H1 (cell line): ENCODE results near the gene EEF2K. TPM values are rescaled to one million over a fixed set of nuclear protein-coding genes. Genes with fewer than 3 reads are reported as not detected.

Source experiments
- CTCF ChIA-PET: fragments of 300-600 bp; sonication (Branson Sonifier 250); formaldehyde crosslinking; loops from one replicate; lab custom pipeline; 2021; ENCODE audit not compliant: partially characterized antibody; lab: Charles Lee
- POLR2A ChIA-PET: fragments of 300-600 bp; sonication (Branson Sonifier 250); formaldehyde crosslinking; loops from one replicate; lab custom pipeline; 2021; ENCODE audit warnings: inconsistent platforms; ENCODE audit not compliant: partially characterized antibody; lab: Charles Lee
- DNase-seq, 2 experiments: peaks; one replicate each; pipeline versions ENCODE4 v3.0.0 to v3.0.0-alpha.2; 2010 to 2022; ENCODE audit warnings: low spot score in 2 of 2, low read depth in 1 of 2, mixed read lengths in 1 of 2
- FAIRE-seq: peaks from 2 replicates; lab custom pipeline; 2011; peaks lifted over from hg19 to GRCh38; lab: Jason Lieb, UNC
- H2AFZ ChIP-seq: 2 replicates; pipeline ENCODE4 v1.8.1; 2012; ENCODE audit warnings: low read length, inconsistent platforms
- H2AK5ac ChIP-seq: 2 replicates; pipeline ENCODE4 v1.6.1; 2013; ENCODE audit warnings: low read depth, low read length
- H2BK120ac ChIP-seq: replicated peaks from 2 replicates; pipeline ENCODE3; 2013; ENCODE audit warnings: low read depth, low read length, inconsistent platforms
- H2BK12ac ChIP-seq: 2 replicates; pipeline ENCODE4 v1.6.1; 2013; ENCODE audit warnings: low read depth, low read length
- H2BK15ac ChIP-seq: 2 replicates; pipeline ENCODE4 v1.6.1; 2013; ENCODE audit warnings: low read length
- H2BK20ac ChIP-seq: 2 replicates; pipeline ENCODE4 v1.6.1; 2013; ENCODE audit warnings: low read length
- H2BK5ac ChIP-seq: 2 replicates; pipeline ENCODE4 v1.6.1; 2013; ENCODE audit warnings: low read depth, low read length
- H3K14ac ChIP-seq: 2 replicates; pipeline ENCODE4 v1.6.1; 2013; ENCODE audit warnings: inconsistent platforms; ENCODE audit not compliant: insufficient read length
- H3K18ac ChIP-seq: 2 replicates; pipeline ENCODE4 v1.6.1; 2013; ENCODE audit warnings: low read length; ENCODE audit errors: extremely low read depth
- H3K23ac ChIP-seq: 2 replicates; pipeline ENCODE4 v1.6.1; 2013; ENCODE audit warnings: inconsistent platforms; ENCODE audit not compliant: insufficient read length
- H3K23me2 ChIP-seq: 2 replicates; pipeline ENCODE4 v1.6.1; 2013; ENCODE audit warnings: low read depth, low read length
- H3K27ac ChIP-seq: 2 replicates; pipeline ENCODE4 v1.6.1; 2011; ENCODE audit warnings: low read depth, low read length, inconsistent platforms
- H3K27me3 ChIP-seq, 4 experiments: replicated peaks in 1 of 4; 1 replicate in 1 of 4; 2 replicates in 3 of 4; pipeline versions ENCODE4 v1.6.1 to v1.8.1; 2011 to 2013; ENCODE audit warnings: low read length in 3 of 4, mild to moderate bottlenecking in 3 of 4, inconsistent platforms in 2 of 4, mixed read lengths in 2 of 4, moderate library complexity in 1 of 4; ENCODE audit not compliant: control insufficient read depth in 3 of 4, insufficient read depth in 3 of 4; ENCODE audit errors: extremely low read depth in 1 of 4
- H3K36me3 ChIP-seq, 4 experiments: 2 replicates each; pipeline versions ENCODE4 v1.6.1 to v1.8.1; 2011 to 2013; ENCODE audit warnings: mild to moderate bottlenecking in 4 of 4, low read length in 3 of 4, moderate library complexity in 2 of 4, control low read depth in 1 of 4, inconsistent platforms in 1 of 4; ENCODE audit not compliant: insufficient read depth in 4 of 4, control insufficient read depth in 2 of 4
- H3K4ac ChIP-seq: replicated peaks from 2 replicates; pipeline ENCODE3; 2013; ENCODE audit warnings: low read length, low read depth, mixed read lengths, inconsistent platforms; ENCODE audit not compliant: insufficient read length
- H3K4me1 ChIP-seq, 4 experiments: replicated peaks in 1 of 4; 1 replicate in 1 of 4; 2 replicates in 3 of 4; pipeline versions ENCODE4 v1.6.1 to v1.8.1; 2011 to 2013; ENCODE audit warnings: low read length in 3 of 4, inconsistent platforms in 2 of 4, mixed read lengths in 1 of 4; ENCODE audit not compliant: insufficient read depth in 4 of 4, control insufficient read depth in 3 of 4
- H3K4me2 ChIP-seq, 2 experiments: 2 replicates each; pipeline versions ENCODE4 v1.6.1 to v1.8.1; 2011 to 2013; ENCODE audit warnings: low read depth in 2 of 2, low read length in 2 of 2, control low read depth in 1 of 2, inconsistent platforms in 1 of 2, mild to moderate bottlenecking in 1 of 2; ENCODE audit not compliant: insufficient read depth in 1 of 2
- H3K4me3 ChIP-seq, 4 experiments: fragments of 200-600, 300-600 bp in 1 of 4; sonication (generic), shearing (Covaris generic), sonication (Bioruptor Twin) in 1 of 4; 2 replicates each; pipeline versions ENCODE4 v1.5.1 to v1.8.1; 2011 to 2016; ENCODE audit warnings: low read length in 4 of 4, low read depth in 3 of 4, control low read depth in 2 of 4, inconsistent platforms in 2 of 4, mild to moderate bottlenecking in 2 of 4, mixed read lengths in 1 of 4, moderate library complexity in 1 of 4; ENCODE audit not compliant: insufficient read depth in 2 of 4; ENCODE audit errors: extremely low read depth in 1 of 4
- H3K56ac ChIP-seq: replicated peaks from 2 replicates; pipeline ENCODE3; 2013; ENCODE audit warnings: low read depth, mild to moderate bottlenecking, mixed read lengths, low read length, inconsistent platforms; ENCODE audit not compliant: insufficient read length
- H3K79me1 ChIP-seq: 2 replicates; pipeline ENCODE4 v1.6.1; 2013; ENCODE audit warnings: low read depth, low read length, control low read depth
- H3K79me2 ChIP-seq, 2 experiments: 2 replicates each; pipeline versions ENCODE4 v1.6.1 to v1.8.1; 2012 to 2013; ENCODE audit warnings: low read length in 2 of 2, mild to moderate bottlenecking in 2 of 2, inconsistent platforms in 1 of 2; ENCODE audit not compliant: insufficient read depth in 2 of 2, control insufficient read depth in 1 of 2
- H3K9ac ChIP-seq, 4 experiments: replicated peaks in 1 of 4; 1 replicate in 1 of 4; 2 replicates in 3 of 4; pipeline versions ENCODE4 v1.6.1 to v1.8.1; 2011 to 2013; ENCODE audit warnings: low read depth in 3 of 4, low read length in 3 of 4, control low read depth in 2 of 4, mild to moderate bottlenecking in 2 of 4, moderate library complexity in 2 of 4, inconsistent platforms in 1 of 4; ENCODE audit errors: extremely low read depth in 1 of 4
- H3K9me3 ChIP-seq, 2 experiments: 2 replicates each; pipeline versions ENCODE4 v1.6.1 to v1.8.1; 2012 to 2013; ENCODE audit warnings: mild to moderate bottlenecking in 2 of 2, moderate library complexity in 2 of 2, control low read depth in 1 of 2, inconsistent platforms in 1 of 2, low read depth in 1 of 2, low read length in 1 of 2, mixed read lengths in 1 of 2; ENCODE audit not compliant: insufficient read depth in 2 of 2
- H4K20me1 ChIP-seq, 2 experiments: replicated peaks in 1 of 2; 2 replicates each; pipeline versions ENCODE3 to v1.8.1; 2011 to 2013; ENCODE audit warnings: inconsistent platforms in 2 of 2, low read length in 2 of 2, mild to moderate bottlenecking in 1 of 2; ENCODE audit not compliant: insufficient read depth in 2 of 2, control insufficient read depth in 1 of 2
- H4K5ac ChIP-seq: 2 replicates; pipeline ENCODE4 v1.6.1; 2013; ENCODE audit warnings: low read length, low read depth, mixed read lengths, inconsistent platforms; ENCODE audit not compliant: insufficient read length
- H4K8ac ChIP-seq: 2 replicates; pipeline ENCODE4 v1.8.0; 2013; ENCODE audit warnings: mild to moderate bottlenecking, moderate library complexity, low read length, inconsistent platforms; ENCODE audit not compliant: insufficient read depth; ENCODE audit errors: extremely low read depth
- H4K91ac ChIP-seq: replicated peaks from 2 replicates; pipeline ENCODE3; 2013; ENCODE audit warnings: low read length, mixed read lengths, inconsistent platforms; ENCODE audit not compliant: insufficient read length
- CTBP2 ChIP-seq: IDR thresholded peaks from 2 replicates; pipeline ENCODE4 v1.7.0; 2011; ENCODE audit warnings: borderline replicate concordance, mild to moderate bottlenecking, moderate library complexity, mixed read lengths, low read length; ENCODE audit not compliant: insufficient read depth, insufficient read length
- WGBS, 2 experiments: shearing (Covaris generic) in 1 of 2; methylation state at CpG; one replicate each; pipeline versions ENCODE4 v1.1.6 to v1.1.7; 2013 to 2015; ENCODE audit warnings: low lambda C conversion rate in 2 of 2, mixed read lengths in 2 of 2, inconsistent platforms in 1 of 2, low coverage in 1 of 2, missing lambda C conversion rate in 1 of 2; ENCODE audit not compliant: insufficient replicate concordance in 2 of 2, insufficient coverage in 1 of 2, insufficient read length in 1 of 2; ENCODE audit errors: extremely low coverage in 1 of 2, missing lambda C conversion rate in 1 of 2; 5-methylcytosine and 5-hydroxymethylcytosine counted together
- polyA plus RNA-seq, 7 experiments: library from polyadenylated mRNA; depleted of rRNA in 3 of 7; stranded (reverse) in 5 of 7; unstranded in 2 of 7; fragments of >200 nt in 5 of 7; fragments of 200-250 nt in 2 of 7; gene quantifications; 1 replicate in 5 of 7; 2 replicates in 1 of 7; 4 replicates in 1 of 7; pipeline versions ENCODE4 v1.2.1 to v1.2.3, GENCODE V29; 2011 to 2013; ENCODE audit warnings: missing spikeins in 2 of 7, mixed read lengths in 2 of 7
- total RNA-seq: library from RNA; stranded (reverse); fragmentation: NEBNext Ultra II Directional; extraction: Animal tissue kit (Norgen Biotek cat#: 25700); gene quantifications from 2 replicates; pipeline ENCODE4 v1.2.1, GENCODE V29; 2021
- TF ChIP-seq, protein P1 (sequence below): IDR thresholded peaks from 2 replicates; pipeline ENCODE4 v1.6.1; 2011; ENCODE audit warnings: low read length, improper control_type of control experiment

Gene EEF2K
- total and polyA plus RNA-seq, 2 of the 8 experiments (the other 6 are each of a cell fraction or from before 2014, with no cell fraction given): 14.9 to 30.2 TPM

DNA sequence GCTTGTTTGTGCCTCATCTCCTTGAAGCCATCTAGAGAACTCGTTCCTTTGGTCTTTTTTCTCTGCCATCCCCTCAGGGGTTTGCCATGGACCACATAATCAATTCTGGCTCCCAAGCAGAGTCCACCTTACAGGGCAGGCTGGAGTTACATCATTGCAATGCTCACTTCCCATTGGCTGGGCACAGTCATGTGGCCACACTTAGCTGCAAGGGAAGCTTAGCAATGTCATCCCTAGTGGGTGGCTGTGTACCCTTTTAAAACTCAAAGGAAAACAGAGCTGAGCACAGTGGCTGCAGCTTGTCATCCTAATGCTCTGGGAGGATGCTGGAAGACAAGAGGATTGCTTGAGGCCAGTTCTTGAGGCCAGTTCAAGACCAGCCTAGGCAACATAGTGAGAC lies 49.3 kb downstream of the EEF2K start:
- Histone ChIP-seq H3K23me2 (no peaks in the 10 kb centered on the region), H4K5ac (no peak overlapping the region), H3K4me2 (no peak overlapping the region), H3K36me3 (peaks cover 6 to 40% (median 23%) of the 10 kb centered on the region in 4 experiments), H4K20me1 (peaks cover 0 to 2% of the 10 kb centered on the region in 2 experiments), H3K27me3 (no peaks in the 10 kb centered on the region), H3K14ac (no peak overlapping the region), H3K79me2 (no peaks in the 10 kb centered on the region), H3K4ac (no peak overlapping the region), H2BK20ac (no peak overlapping the region), H2AK5ac (no peak overlapping the region), H3K9me3 (0 out of 4 replicates have a peak, but pooled peaks cover 0 to 2% of the 10 kb centered on the region in 2 experiments), H3K4me3 (no peak overlapping the region), H3K27ac (no peak overlapping the region), H3K23ac (no peak overlapping the region), H2BK15ac (no peak overlapping the region), H2AFZ (no peak overlapping the region), H3K9ac (no peak overlapping the region), H2BK12ac (no peak overlapping the region), H3K56ac (no peak overlapping the region), H3K79me1 (peaks cover 2% of the 10 kb centered on the region; the same call in 1 of the 2 replicates), H4K8ac (no peak overlapping the region), H2BK120ac (no peak overlapping the region), H3K4me1 (no peaks in the 10 kb centered on the region), H2BK5ac (no peak overlapping the region), H4K91ac (no peak overlapping the region), H3K18ac (no peak overlapping the region)
- FAIRE-seq (no peak), DNase-seq (no peak)
- ChIA-PET CTCF (interaction anchor here (0.7 to 1.7 kb wide), 2 partner anchors 11 to 75 kb away, joined by 3 to 4 read pairs; no protein-coding TSS in a partner anchor), POLR2A (no interaction called here)
- WGBS, 2 experiments: 67% methylated on average over 1 of the region's 1 CpG; no CpG with 5 or more reads in 1 of the 2 experiments
- TF ChIP-seq CTBP2: no peak
- TF ChIP-seq, protein P1, sequence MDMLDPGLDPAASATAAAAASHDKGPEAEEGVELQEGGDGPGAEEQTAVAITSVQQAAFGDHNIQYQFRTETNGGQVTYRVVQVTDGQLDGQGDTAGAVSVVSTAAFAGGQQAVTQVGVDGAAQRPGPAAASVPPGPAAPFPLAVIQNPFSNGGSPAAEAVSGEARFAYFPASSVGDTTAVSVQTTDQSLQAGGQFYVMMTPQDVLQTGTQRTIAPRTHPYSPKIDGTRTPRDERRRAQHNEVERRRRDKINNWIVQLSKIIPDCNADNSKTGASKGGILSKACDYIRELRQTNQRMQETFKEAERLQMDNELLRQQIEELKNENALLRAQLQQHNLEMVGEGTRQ: peak; percentile 41; the same call in 1 of the 2 replicates
